Upper lobe of right lung (tissue), 1 donor: ENCODE measurements around the gene MSH3. TPM values are rescaled to one million over a fixed set of nuclear protein-coding genes. Genes with fewer than 3 reads are reported as not detected.
"Not testable (repeated sequence)": the region's sequence is repeated elsewhere in the genome, so short reads cannot be mapped to it uniquely, and the experiment has no call there.

Experiments used
- ATAC-seq: fragments of 200-7000 bp; cut with Tn5 transposase; one replicate; pipeline ENCODE4 v1.9.1; 2020; ENCODE audit warnings: mild to moderate bottlenecking, moderate library complexity
- DNase-seq: peaks from one replicate; pipeline ENCODE4 v3.0.0-alpha.2; 2020
- H3K27ac ChIP-seq: fragments of 200-600 bp; one replicate; pipeline ENCODE4 v1.8.0; 2022
- H3K27me3 ChIP-seq: fragments of 200-600 bp; one replicate; pipeline ENCODE4 v1.8.0; 2022; ENCODE audit warnings: mild to moderate bottlenecking
- H3K36me3 ChIP-seq: fragments of 200-600 bp; one replicate; pipeline ENCODE4 v1.8.0; 2022
- H3K4me1 ChIP-seq: fragments of 200-600 bp; one replicate; pipeline ENCODE4 v1.8.0; 2022
- H3K4me3 ChIP-seq: fragments of 200-600 bp; one replicate; pipeline ENCODE4 v1.8.0; 2022; ENCODE audit warnings: mild to moderate bottlenecking
- H3K9me3 ChIP-seq: fragments of 200-600 bp; one replicate; pipeline ENCODE4 v1.8.0; 2022
- CTCF ChIP-seq: fragments of 200-600 bp; IDR thresholded peaks from one replicate; pipeline ENCODE4 v1.8.0; 2022; ENCODE audit warnings: antibody characterized with exemption
- intact Hi-C: fragments of 100-400 bp; cut with DNase I; formaldehyde crosslinking; loops from one replicate; pipeline ENCODE4 v1.11.0; 2022
- total RNA-seq: library from RNA; stranded (reverse); fragmentation: NEBNext Ultra II Directional; extraction: Animal tissue kit (Norgen Biotek cat#: 25700); gene quantifications from one replicate; pipeline ENCODE4 v1.2.1, GENCODE V29; 2021
- donor health status: DM: no; HTN: yes; CAD: no; lungs with severe emphysema.

MSH3 gene
- total RNA-seq, 1 donor from 2014 or later: 13.7 TPM

- DNase-seq: no peak
- H3K27ac ChIP-seq: no peak overlapping the region
- H3K4me1 ChIP-seq: no peaks in the 10 kb centered on the region
- no peaks in the 10 kb centered on the region for H3K27me3 ChIP-seq
- H3K9me3 ChIP-seq: no peaks in the 10 kb centered on the region
- H3K36me3 ChIP-seq: no peaks in the 10 kb centered on the region
- TF ChIP-seq CTCF: no peak
- no peak overlapping the region for H3K4me3 ChIP-seq
- no peak for ATAC-seq
- intact Hi-C loops: no loop called here
Measured at GRCh38 chr5:80806929-80807328, 152.5 kb downstream of the MSH3 start.

GRCh38 chr5:80809451-80809850, 155.0 kb downstream of the MSH3 start:
- no peak for ATAC-seq
- H3K4me3 ChIP-seq: no peak overlapping the region
- DNase-seq: no peak
- H3K4me1 ChIP-seq: no peaks in the 10 kb centered on the region
- no peaks in the 10 kb centered on the region for H3K27me3 ChIP-seq
- no peak for TF ChIP-seq CTCF
- intact Hi-C loops: no loop called here
- no peaks in the 10 kb centered on the region for H3K9me3 ChIP-seq
- H3K27ac ChIP-seq: no peak overlapping the region
- peaks cover 11% of the 10 kb centered on the region for H3K36me3 ChIP-seq

- Histone ChIP-seq H3K4me1 (no peaks in the 10 kb centered on the region), H3K36me3 (peaks cover 16% of the 10 kb centered on the region), H3K9me3 (no peaks in the 10 kb centered on the region), H3K4me3 (no peak overlapping the region), H3K27me3 (no peaks in the 10 kb centered on the region), H3K27ac (no peak overlapping the region)
- TF ChIP-seq CTCF: no peak
- intact Hi-C loops: no loop called here
- DNase-seq (no peak), ATAC-seq (no peak)
Measured at GRCh38 chr5:80810425-80810824, 156.0 kb downstream of the MSH3 start.

GRCh38 chr5:80816590-80816989, 162.1 kb downstream of the MSH3 start:
- ATAC-seq: no peak
- intact Hi-C loops: no loop called here
- peaks cover 22% of the 10 kb centered on the region for H3K36me3 ChIP-seq
- H3K27me3 ChIP-seq: no peaks in the 10 kb centered on the region
- H3K9me3 ChIP-seq: no peaks in the 10 kb centered on the region
- no peak for TF ChIP-seq CTCF
- no peak overlapping the region for H3K4me3 ChIP-seq
- no peak overlapping the region for H3K27ac ChIP-seq
- DNase-seq: no peak
- no peaks in the 10 kb centered on the region for H3K4me1 ChIP-seq

- no peak for ATAC-seq
- TF ChIP-seq CTCF: no peak
- no peak for DNase-seq
Measured at GRCh38 chr5:80820685-80821084, 166.2 kb downstream of the MSH3 start.

GRCh38 chr5:80822640-80823039, 168.2 kb downstream of the MSH3 start:
- Histone ChIP-seq H3K9me3 (no peaks in the 10 kb centered on the region), H3K27ac (no peak overlapping the region), H3K4me3 (no peak overlapping the region), H3K36me3 (peaks cover 7% of the 10 kb centered on the region), H3K27me3 (no peaks in the 10 kb centered on the region), H3K4me1 (peaks cover 6% of the 10 kb centered on the region)
- intact Hi-C loops: no loop called here
- no peak for TF ChIP-seq CTCF
- ATAC-seq (no peak), DNase-seq (no peak)

More at GRCh38 chr5:80820685-80821084, 166.2 kb downstream of the MSH3 start:
- no peaks in the 10 kb centered on the region for H3K27me3 ChIP-seq
- peaks cover 3% of the 10 kb centered on the region for H3K4me1 ChIP-seq
- H3K36me3 ChIP-seq: peaks cover 7% of the 10 kb centered on the region
- no peak overlapping the region for H3K4me3 ChIP-seq
- no peaks in the 10 kb centered on the region for H3K9me3 ChIP-seq
- no peak overlapping the region for H3K27ac ChIP-seq
- intact Hi-C loops: no loop called here

GRCh38 chr5:80824159-80824558, 169.7 kb downstream of the MSH3 start:
- H3K4me1 ChIP-seq, H3K27me3 ChIP-seq, H3K9me3 ChIP-seq, H3K4me3 ChIP-seq, ATAC-seq, DNase-seq, H3K36me3 ChIP-seq, intact Hi-C loops, H3K27ac ChIP-seq: not testable (repeated sequence)
